Adipose tissue (tissue), 3 donors: ENCODE results near the gene FBLN1. TPM values are rescaled to one million over a fixed set of nuclear protein-coding genes. Genes with fewer than 3 reads are reported as not detected.

Experiments used
- H3K27ac ChIP-seq: one replicate; pipeline ENCODE4 v1.5.1; 2013; ENCODE audit warnings: low read depth, low read length
- WGBS, 3 donors: extraction: QIAGEN DNeasy Blood & Tissue Kit; methylation state at CpG; one replicate each; pipeline ENCODE4 v1.1.7; 2013; 5-methylcytosine and 5-hydroxymethylcytosine counted together
- polyA plus RNA-seq, 3 donors: library from polyadenylated mRNA; stranded (reverse); fragments of 200-250 nt; gene quantifications; one replicate each; pipeline ENCODE4 v1.2.3, GENCODE V29; 2013
- donor health status: healthy with polysubstance abuse.
- donor health status: Bipolar disorder and iron deficiency.
- donor health status: healthy.

The FBLN1 gene
- polyA plus RNA-seq, 3 donors: 33.2 to 280 (median 121) TPM

- H3K27ac ChIP-seq: no peak overlapping the region
- whole genome bisulfite sequencing, 3 donors: 75 to 88% (median 87%) methylated on average over 7 of the region's 7 CpGs
These were observed 15.5 kb downstream of the FBLN1 start for GRCh38 chr22:45518136-45518535.

GRCh38 chr22:45518580-45518991 is 15.9 kb downstream of the FBLN1 start:
- H3K27ac ChIP-seq: no peak overlapping the region
- 67 to 89% (median 83%) methylated on average over 17 of the region's 17 CpGs for WGBS, 3 donors

GRCh38 chr22:45521178-45521577 is 18.5 kb downstream of the FBLN1 start:
- H3K27ac ChIP-seq: no peak overlapping the region
- 77 to 89% (median 82%) methylated on average over 5 of the region's 5 CpGs for WGBS, 3 donors

GRCh38 chr22:45522462-45522861 is 19.8 kb downstream of the FBLN1 start:
- WGBS, 3 donors: 70 to 74% (median 72%) methylated on average over 5 of the region's 5 CpGs
- no peak overlapping the region for H3K27ac ChIP-seq

- no peak overlapping the region for H3K27ac ChIP-seq
- WGBS, 3 donors: 63 to 69% (median 68%) methylated on average over 6 of the region's 6 CpGs
These were observed 21.5 kb downstream of the FBLN1 start for GRCh38 chr22:45524157-45524556.

GRCh38 chr22:45524966-45525365 is 22.3 kb downstream of the FBLN1 start:
- 76 to 90% (median 88%) methylated on average over 5 of the region's 5 CpGs for WGBS, 3 donors
- H3K27ac ChIP-seq: no peak overlapping the region

- no peak overlapping the region for H3K27ac ChIP-seq
- WGBS, 3 donors: 81 to 92% (median 88%) methylated on average over 14 to 15 of the region's 15 CpGs
These were observed 22.8 kb downstream of the FBLN1 start for GRCh38 chr22:45525480-45525879.

- H3K27ac ChIP-seq: no peak overlapping the region
- WGBS, 3 donors: 73 to 87% (median 77%) methylated on average over 8 of the region's 8 CpGs
These were observed 23.6 kb downstream of the FBLN1 start for GRCh38 chr22:45526281-45526680.

- H3K27ac ChIP-seq: no peak overlapping the region
- 70 to 76% (median 72%) methylated on average over 10 of the region's 10 CpGs for WGBS, 3 donors
These were observed 24.2 kb downstream of the FBLN1 start for GRCh38 chr22:45526768-45527360.

GRCh38 chr22:45527456-45527855 is 24.8 kb downstream of the FBLN1 start:
- WGBS, 3 donors: 82 to 93% (median 86%) methylated on average over 6 of the region's 6 CpGs
- H3K27ac ChIP-seq: no peak overlapping the region

GRCh38 chr22:45528046-45528445 is 25.4 kb downstream of the FBLN1 start:
- no peak overlapping the region for H3K27ac ChIP-seq
- WGBS, 3 donors: 87 to 90% (median 89%) methylated on average over 9 of the region's 9 CpGs

- 85 to 95% (median 94%) methylated on average over 11 of the region's 11 CpGs for WGBS, 3 donors
- no peak overlapping the region for H3K27ac ChIP-seq
These were observed 26.4 kb downstream of the FBLN1 start for GRCh38 chr22:45529105-45529504.

- WGBS, 3 donors: 77 to 85% (median 82%) methylated on average over 11 of the region's 11 CpGs
- H3K27ac ChIP-seq: no peak overlapping the region
These were observed 27.4 kb downstream of the FBLN1 start for GRCh38 chr22:45529971-45530575.

- 76 to 80% (median 76%) methylated on average over 8 to 9 of the region's 9 CpGs for WGBS, 3 donors
- H3K27ac ChIP-seq: no peak overlapping the region
These were observed 29.0 kb downstream of the FBLN1 start for GRCh38 chr22:45531441-45532234.

- 58 to 75% (median 68%) methylated on average over 3 of the region's 3 CpGs for WGBS, 3 donors
- H3K27ac ChIP-seq: no peak overlapping the region
These were observed 29.6 kb downstream of the FBLN1 start for GRCh38 chr22:45532235-45532631.

- 91 to 97% (median 93%) methylated on average over 17 of the region's 17 CpGs for WGBS, 3 donors
These were observed 31.0 kb downstream of the FBLN1 start for GRCh38 chr22:45533703-45534102.

GRCh38 chr22:45534339-45535192 is 31.9 kb downstream of the FBLN1 start:
- 48 to 63% (median 54%) methylated on average over 4 of the region's 4 CpGs for WGBS, 3 donors

More at GRCh38 chr22:45533703-45534102, 31.0 kb downstream of the FBLN1 start:
- no peak overlapping the region for H3K27ac ChIP-seq

GRCh38 chr22:45535290-45535689 is 32.6 kb downstream of the FBLN1 start:
- no peak overlapping the region for H3K27ac ChIP-seq
- whole genome bisulfite sequencing, 3 donors: 70 to 79% (median 78%) methylated on average over 7 of the region's 7 CpGs

More at GRCh38 chr22:45534339-45535192, 31.9 kb downstream of the FBLN1 start:
- H3K27ac ChIP-seq: no peak overlapping the region
